HG02642 (cell line): ENCODE results near the gene SP2.
A peak's percentile ranks its signal among the peaks of the same experiment; 100 is the strongest.

ENCODE experiments used
- ATAC-seq: cut with Tn5 transposase; IDR thresholded peaks from one replicate; pipeline ENCODE4 v1.9.1; 2021; ENCODE audit warnings: mild to moderate bottlenecking; ENCODE audit not compliant: unreplicated experiment, poor library complexity

The SP2 gene

DNA sequence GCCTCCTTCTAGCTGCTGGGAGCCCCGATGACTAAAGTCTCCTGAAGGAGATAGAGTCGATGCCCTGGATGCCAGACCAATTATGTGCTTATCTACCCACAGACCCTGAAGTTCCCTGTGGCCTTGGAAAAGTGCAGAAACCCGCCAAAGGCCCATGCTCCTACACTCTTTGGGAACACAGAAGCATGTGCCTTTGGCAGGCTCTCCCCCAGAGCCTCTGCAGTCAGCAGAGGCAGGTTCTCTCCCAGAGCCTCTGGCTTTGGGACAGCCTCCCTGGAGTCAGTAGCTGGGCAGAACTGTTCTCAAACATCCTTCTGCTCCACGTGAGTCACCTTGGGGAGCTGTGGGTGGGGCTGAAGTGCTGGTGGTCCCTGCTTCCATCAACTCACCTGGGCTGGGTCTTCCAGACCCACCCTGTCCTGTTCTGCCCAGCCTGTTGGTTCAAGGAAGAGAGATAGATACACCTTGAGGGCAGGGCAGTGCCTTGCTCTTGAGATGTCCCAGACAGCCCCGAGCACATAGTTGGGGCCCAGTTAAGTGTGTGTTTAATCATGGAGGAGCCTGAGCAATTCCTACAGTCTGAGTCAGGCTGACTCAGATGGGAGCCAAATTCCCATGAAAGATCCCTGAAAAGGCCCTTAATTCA, 71.7 kb downstream of the SP2 start:
- ATAC-seq: no peak

DNA sequence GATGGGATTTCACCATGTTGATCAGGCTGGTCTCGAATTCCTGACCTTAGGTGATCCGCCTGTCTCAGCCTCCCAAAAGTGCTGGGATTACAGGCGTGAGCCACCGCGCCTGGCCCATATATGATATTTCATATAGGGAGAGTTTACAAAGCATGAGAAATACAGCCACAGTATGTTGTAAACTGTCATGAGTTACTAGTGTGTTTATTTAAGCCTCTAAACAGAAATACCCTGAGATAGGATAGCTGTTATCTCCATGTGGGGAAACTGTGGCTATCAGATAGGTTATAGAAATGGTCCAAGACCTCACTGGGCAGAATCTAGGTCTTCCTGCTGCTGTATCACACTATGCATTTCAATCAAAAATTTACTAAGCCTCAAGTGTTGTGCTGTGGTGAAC, 72.8 kb downstream of the SP2 start:
- no peak for ATAC-seq

DNA sequence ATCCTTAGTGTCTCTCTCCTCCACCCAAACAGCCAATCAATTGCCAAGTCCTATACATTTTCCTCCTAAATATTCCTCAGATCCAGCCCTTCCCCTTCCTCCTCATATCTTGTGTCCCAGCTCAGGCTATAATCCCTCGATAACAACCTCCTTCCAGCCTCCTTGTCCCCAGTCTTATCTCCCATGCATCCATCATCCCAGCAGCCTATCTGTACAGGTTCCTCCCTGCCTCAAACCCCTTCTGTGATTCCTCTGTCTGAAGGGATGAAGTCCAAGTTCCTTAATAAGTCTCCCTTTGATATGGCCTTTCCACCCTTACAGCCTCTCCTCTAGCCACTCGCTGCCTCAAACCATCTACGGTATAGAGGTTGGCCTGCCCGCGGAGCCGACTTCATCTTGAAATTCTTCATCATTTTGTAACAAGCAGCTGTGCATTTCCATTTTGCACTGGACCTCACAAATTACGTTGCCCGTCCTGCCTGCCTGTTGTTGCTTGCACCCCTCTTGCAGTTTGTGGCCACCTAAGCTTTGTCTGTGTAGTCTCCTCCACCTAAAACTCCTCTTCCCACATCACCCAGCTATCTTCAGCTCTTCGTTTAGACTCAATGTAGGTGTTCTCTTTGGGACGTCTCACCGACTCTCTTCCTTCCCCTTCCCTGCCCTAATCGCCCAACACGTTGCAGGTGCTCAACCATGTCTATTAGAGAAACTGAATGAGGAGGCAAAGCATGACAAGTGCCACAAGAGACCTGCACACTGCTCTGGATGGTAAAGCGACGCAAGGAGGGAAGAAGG, 74.1 kb downstream of the SP2 start:
- no peak for ATAC-seq

DNA sequence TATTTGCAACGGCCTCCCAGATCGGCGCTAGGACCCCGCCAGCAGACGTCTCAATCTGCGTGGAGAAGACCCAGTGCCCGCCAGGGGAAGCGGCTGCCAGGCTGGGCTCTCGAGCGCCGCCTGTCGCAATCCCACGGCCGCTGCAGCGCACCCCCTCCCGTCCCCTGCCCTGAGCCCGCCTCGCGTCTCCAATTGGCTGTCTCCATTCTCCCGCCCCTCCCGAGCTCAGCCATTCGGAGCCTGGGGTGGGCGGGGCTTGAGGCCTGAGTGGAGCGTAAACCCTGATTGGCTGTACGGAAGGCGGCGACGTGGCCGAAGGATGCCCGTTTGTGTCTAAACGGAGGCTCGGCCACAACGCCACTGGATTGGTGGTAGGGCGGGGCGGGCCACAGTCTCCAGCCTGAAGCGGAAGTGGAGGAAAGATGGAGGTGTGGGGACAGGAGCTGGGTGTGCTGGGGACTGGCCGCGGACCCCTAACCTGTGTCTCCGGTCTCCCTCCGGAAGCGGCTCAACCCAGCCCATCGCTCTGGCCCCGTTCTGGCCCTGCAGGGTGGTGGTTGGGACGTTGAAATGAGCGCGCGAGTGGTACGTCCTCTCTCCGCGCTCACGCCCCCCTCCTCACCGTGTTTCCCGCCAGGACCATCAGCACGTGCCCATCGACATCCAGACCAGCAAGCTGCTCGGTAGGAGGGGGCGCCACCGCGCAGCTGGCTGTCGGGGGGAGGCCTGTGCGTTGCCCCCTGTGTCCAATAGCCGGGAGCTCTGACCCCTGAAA, 74.9 kb downstream of the SP2 start, which contains the start of gene CDK5RAP3:
Gene CDK5RAP3, plus strand, starts transcription at position 389 of the 775 bp plus-strand sequence. Its CDS starts 34 bp downstream, at position 423.
- peak; percentile 97 for ATAC-seq

DNA sequence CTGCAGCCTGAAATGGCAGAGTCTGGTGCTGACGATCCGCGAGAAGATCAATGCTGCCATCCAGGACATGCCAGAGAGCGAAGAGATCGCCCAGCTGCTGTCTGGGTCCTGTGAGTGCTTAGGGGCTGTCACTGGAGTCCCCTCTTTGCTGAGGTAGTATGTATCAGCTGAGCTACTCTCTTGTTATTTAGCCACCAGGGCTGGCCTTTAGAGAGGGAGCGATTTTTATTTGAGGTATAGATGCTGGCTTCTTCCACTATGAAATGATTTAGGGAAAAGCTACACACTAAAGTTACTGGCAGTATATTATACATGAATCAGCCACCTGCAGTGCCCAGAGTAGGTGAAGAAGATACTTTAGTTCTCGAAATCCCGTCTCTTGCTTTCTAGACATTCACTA, 77.5 kb downstream of the SP2 start:
- ATAC-seq: no peak

DNA sequence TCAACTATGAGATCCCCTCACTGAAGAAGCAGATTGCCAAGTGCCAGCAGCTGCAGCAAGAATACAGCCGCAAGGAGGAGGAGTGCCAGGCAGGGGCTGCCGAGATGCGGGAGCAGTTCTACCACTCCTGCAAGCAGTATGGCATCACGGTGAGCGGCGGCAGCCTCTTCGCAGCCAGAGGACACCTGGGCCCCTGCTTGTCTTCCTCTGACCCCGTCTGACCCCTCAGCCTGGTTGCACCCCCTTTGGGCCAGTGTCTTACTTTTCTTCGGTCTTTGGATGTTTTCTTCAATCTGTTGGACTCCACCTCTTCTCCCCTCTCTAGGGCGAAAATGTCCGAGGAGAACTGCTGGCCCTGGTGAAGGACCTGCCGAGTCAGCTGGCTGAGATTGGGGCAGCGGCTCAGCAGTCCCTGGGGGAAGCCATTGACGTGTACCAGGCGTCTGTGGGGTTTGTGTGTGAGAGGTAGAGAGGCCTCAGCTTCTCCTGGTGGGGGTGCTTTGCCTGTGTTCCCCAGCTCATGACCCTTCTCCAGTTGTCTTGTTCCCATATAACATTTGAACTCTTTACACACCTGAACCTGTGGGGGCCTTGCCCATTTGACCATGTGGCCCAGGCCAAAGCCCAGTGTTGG, 79.3 kb downstream of the SP2 start:
- ATAC-seq: no peak

DNA sequence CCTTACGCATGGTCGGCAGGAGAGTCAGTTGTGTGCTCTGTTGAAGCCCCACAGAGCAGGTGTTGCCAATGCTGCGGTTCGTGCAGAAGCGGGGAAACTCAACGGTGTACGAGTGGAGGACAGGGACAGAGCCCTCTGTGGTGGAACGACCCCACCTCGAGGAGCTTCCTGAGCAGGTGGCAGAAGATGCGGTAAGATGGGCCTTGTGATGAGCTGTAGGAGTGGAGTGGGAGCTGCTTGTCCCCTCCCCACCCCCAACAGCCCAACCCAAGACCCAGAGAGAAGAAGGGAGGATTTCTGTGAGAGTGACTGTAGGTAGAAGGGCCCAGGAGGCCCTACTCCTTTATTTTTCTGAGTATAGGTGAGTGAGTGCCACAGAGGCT, 79.8 kb downstream of the SP2 start:
- no peak for ATAC-seq

DNA sequence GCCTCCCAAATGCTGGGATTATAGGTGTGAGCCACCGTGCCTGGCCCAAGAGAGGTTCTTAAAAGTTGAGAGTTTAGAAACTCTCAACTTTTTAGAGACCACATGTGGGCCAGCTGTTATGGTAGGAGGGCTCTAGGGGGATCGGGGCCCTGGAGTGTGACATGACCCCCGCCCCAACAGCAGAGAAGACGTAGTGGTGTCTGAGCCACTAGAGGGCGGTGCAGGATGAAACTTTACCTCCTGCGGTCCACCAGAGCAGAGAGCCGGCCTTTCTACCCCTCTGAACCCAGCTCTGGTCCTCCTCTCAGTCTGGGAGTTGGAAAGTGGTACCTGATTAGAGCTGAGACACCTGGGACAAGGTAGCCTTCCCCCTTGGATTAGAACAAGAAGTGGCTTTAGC, 82.3 kb downstream of the SP2 start:
- ATAC-seq: no peak
